Measurements from ENCODE around the gene GRM5.

GRM5 gene

DNA sequence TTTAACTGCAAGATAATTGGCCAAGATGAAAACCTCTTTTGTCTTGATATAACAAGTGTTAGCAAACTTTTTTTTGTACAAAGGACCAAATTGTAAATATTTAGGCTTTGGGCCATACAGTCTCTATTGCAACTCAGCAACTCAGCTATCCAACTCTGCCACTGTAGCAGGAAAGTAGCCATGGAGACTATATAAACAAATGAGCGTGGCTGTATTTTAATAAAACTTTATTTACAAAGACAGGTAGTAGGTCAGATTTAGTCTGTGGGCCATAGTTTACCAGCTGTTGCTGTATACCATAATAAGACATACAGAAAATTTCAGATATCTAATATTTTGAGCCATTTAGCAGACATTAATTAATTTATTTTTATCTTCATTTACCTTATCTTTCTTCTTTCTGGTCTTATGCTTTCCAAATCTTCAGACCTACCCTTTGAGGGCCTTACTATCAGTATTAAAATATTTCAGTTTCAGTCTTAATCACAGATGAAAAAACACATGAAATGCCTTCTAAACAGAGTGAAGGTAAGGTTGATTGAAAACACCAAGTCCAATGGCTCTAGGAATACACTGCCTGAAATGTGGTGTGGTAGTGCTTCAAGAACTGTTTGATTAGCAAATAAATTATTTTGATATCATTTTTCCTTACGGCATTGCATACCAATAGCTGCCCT is 471.4 kb downstream of the GRM5 start:
- DNase-seq (ENCODE audit: low read depth, low spot score) = no peak
- TF ChIP-seq, protein P1, sequence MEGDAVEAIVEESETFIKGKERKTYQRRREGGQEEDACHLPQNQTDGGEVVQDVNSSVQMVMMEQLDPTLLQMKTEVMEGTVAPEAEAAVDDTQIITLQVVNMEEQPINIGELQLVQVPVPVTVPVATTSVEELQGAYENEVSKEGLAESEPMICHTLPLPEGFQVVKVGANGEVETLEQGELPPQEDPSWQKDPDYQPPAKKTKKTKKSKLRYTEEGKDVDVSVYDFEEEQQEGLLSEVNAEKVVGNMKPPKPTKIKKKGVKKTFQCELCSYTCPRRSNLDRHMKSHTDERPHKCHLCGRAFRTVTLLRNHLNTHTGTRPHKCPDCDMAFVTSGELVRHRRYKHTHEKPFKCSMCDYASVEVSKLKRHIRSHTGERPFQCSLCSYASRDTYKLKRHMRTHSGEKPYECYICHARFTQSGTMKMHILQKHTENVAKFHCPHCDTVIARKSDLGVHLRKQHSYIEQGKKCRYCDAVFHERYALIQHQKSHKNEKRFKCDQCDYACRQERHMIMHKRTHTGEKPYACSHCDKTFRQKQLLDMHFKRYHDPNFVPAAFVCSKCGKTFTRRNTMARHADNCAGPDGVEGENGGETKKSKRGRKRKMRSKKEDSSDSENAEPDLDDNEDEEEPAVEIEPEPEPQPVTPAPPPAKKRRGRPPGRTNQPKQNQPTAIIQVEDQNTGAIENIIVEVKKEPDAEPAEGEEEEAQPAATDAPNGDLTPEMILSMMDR (IDR thresholded peaks at IDR 0.05; ENCODE audit: low read depth, low read length) = no peak
- H3K4me3 ChIP-seq (ENCODE audit: low read depth, low read length) = no peak overlapping the region
- in situ Hi-C loops (cut with HindIII; ENCODE audit: low sequenced_read_pairs) = no loop called here

DNA sequence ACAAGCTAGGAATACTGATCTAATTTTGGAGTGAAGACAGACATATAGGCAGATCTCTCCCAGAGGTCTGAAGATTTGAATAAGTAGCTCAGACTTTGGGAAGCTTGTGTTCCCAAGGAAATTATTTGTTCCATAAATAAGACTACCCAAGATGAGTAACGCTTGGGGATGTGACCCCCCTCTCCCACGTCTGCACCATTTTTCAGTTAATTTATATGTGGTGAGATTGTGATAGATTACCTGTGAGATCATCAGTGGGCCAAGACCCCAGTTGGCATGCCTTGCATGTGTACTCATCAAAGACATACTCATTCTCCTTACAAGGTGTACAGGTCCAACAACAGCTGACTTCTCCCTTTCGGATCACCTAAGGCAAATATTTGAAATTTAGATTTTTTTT is 475.4 kb downstream of the GRM5 start:
- in situ Hi-C loops (cut with HindIII; ENCODE audit: low sequenced_read_pairs) = no loop called here
- TF ChIP-seq, protein P1 (IDR thresholded peaks at IDR 0.05; ENCODE audit: low read depth, low read length) = no peak
- H3K4me3 ChIP-seq (ENCODE audit: low read depth, low read length) = no peak overlapping the region
- DNase-seq (ENCODE audit: low read depth, low spot score) = no peak

DNA sequence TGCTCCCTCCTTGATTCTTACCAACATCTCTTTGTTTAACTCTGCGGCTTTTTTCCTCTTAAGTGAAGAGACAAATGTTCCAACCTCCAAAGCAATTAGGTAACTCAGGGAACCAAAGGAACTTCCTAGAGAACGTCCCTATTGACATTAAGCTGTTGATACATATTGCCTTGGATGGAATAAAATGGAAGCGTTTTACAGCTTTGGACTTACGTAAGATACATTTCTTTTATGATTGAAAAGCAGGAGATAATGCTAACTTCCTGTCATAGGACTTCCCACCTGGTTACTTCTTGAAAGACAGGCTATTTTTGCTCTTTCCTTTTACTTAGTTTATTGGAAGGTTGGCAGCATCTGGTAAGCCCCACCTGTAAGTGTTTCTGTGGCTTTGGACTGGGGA is 482.5 kb downstream of the GRM5 start:
- H3K4me3 ChIP-seq (ENCODE audit: low read depth, low read length) = no peak overlapping the region
- in situ Hi-C loops (cut with HindIII; ENCODE audit: low sequenced_read_pairs) = no loop called here
- TF ChIP-seq, protein P1 (IDR thresholded peaks at IDR 0.05; ENCODE audit: low read depth, low read length) = no peak
- DNase-seq (ENCODE audit: low read depth, low spot score) = no peak

GRCh38 chr11:88579466-88579865 is 486.3 kb downstream of the GRM5 start:
- DNase-seq (ENCODE audit: low read depth, low spot score) = no peak
- TF ChIP-seq, protein P1 (IDR thresholded peaks at IDR 0.05; ENCODE audit: low read depth, low read length) = no peak
- in situ Hi-C loops (cut with HindIII; ENCODE audit: low sequenced_read_pairs) = no loop called here
- H3K4me3 ChIP-seq (ENCODE audit: low read depth, low read length) = no peak overlapping the region

DNA sequence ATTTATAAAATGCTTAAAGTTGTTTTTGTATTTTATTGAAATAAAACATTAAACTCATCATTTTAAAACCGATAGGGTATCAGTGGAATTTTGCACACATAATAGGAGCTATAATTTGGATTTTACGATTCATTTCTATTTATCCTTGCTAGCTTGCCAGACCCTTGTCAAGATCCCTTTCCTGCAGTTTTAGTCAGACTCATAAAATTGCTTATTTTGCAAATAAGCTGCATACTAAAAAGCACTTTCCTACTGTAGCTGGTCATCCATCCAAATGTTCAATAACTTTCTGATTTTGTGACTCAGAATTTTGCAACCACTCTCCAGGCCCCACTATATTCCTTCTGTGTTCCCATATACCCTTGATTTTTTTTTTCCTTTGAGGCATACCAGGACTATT is 489.0 kb downstream of the GRM5 start:
- in situ Hi-C loops (cut with HindIII; ENCODE audit: low sequenced_read_pairs) = no loop called here
- TF ChIP-seq, protein P1 (IDR thresholded peaks at IDR 0.05; ENCODE audit: low read depth, low read length) = no peak
- no peak for DNase-seq (ENCODE audit: low read depth, low spot score)
- no peak overlapping the region for H3K4me3 ChIP-seq (ENCODE audit: low read depth, low read length)

DNA sequence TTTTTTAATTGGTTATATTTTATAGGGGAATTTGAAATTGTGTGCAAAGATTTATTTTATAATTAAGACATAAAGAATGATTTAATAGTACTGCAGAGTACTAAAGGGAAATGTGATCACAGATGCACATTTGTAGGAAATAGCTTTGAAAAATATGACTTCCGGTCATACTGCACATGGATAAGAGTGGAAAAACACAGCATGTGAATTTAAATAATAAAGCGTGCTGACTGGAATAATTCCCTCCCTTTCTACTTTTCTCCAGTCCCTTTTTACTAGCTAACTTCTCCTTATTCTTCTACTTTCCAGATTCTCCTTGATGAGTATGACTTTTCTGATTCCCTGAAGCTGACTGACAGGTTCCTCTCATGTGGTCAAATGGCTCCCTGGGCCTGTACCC is 489.9 kb downstream of the GRM5 start:
- in situ Hi-C loops (cut with HindIII; ENCODE audit: low sequenced_read_pairs) = no loop called here
- TF ChIP-seq, protein P1 (IDR thresholded peaks at IDR 0.05; ENCODE audit: low read depth, low read length) = no peak
- no peak overlapping the region for H3K4me3 ChIP-seq (ENCODE audit: low read depth, low read length)
- no peak for DNase-seq (ENCODE audit: low read depth, low spot score)

Measured in astrocyte of the spinal cord (primary cell).